ENCODE results near the gene PDSS1.
"Not testable (repeated sequence)": the region's sequence is repeated elsewhere in the genome, so short reads cannot be mapped to it uniquely, and the experiment has no call there.

The PDSS1 gene, protein sequence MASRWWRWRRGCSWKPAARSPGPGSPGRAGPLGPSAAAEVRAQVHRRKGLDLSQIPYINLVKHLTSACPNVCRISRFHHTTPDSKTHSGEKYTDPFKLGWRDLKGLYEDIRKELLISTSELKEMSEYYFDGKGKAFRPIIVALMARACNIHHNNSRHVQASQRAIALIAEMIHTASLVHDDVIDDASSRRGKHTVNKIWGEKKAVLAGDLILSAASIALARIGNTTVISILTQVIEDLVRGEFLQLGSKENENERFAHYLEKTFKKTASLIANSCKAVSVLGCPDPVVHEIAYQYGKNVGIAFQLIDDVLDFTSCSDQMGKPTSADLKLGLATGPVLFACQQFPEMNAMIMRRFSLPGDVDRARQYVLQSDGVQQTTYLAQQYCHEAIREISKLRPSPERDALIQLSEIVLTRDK

DNA sequence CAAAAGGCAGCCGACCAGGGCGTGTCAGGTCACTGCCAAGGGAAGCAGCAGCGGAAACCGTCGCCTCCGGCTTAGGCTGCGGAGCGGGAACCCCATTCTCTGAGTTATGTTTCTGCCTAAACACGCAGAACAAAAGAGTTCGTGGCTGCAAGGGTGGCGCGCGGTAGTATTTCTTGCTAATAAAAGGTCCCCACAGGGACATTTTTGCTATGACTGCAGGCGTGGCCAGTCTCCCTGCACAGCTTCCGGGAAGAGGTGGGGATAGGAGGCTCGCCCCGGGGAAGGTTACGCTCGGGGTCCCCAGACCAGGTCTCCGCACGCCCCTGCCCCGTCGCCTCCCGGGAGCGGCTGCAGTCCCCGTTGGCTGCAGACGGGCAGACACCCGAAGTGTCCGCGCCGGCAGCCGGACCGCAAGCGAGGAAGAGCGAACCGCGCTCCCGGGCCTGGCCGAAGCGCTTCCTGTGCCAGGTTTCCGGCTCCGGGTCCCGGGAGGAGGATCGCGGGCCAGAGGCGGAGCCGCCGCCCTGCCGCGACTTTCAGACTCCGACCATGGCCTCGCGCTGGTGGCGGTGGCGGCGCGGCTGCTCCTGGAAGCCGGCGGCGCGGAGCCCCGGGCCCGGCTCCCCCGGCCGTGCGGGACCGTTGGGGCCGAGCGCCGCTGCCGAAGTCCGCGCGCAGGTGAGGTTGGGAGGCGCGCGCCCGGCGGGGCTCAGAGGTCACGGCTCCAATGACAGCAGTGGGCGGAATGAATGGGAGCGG is at the start of gene PDSS1:
Gene PDSS1, plus strand, starts transcription at position 539 of the 759 bp plus-strand sequence. Its CDS starts 11 bp downstream, at position 550.
- DNase-seq (ENCODE audit: low read depth) = peak; percentile 69

DNA sequence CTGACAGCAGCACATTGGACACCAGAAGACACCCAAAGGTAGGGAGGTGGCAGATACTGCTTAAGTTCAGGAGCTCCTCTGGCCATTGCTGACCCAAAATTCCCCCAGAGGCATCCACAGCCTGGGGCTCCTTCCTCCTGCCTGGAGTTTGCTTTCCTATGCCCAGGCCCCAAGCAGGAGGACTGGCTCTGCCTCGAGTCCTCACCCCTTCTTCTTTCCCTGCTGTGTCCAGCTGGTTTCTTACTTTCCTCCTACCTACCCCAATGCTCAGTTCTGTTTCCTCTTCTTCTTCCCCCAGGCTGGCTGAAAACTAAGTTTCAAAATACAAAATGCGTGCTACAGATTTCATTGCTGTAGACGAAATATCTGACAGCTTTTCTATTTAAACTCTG is 49.3 kb upstream of the PDSS1 start:
- not testable (repeated sequence) for DNase-seq (ENCODE audit: low read depth)

DNA sequence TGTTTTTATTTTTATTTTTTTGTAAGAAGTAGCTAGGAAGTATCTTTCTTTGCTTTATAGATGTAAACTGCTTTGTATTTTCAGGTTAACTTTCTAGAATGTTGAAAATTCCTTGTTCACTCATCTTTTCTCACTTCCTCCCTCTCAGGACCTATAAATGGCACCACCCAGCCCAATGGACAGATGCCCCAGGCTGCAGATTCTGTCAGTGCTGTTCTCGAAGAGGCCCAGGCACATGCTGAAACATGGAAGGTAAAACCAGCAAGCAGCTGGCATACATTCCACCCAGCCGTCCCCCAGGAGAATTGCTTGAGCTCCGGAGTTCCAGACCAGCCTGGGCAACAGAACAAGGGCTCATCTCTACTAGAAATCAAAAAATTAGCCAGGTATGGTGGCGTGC is 47.1 kb upstream of the PDSS1 start:
- no peak for DNase-seq (ENCODE audit: low read depth)

DNA sequence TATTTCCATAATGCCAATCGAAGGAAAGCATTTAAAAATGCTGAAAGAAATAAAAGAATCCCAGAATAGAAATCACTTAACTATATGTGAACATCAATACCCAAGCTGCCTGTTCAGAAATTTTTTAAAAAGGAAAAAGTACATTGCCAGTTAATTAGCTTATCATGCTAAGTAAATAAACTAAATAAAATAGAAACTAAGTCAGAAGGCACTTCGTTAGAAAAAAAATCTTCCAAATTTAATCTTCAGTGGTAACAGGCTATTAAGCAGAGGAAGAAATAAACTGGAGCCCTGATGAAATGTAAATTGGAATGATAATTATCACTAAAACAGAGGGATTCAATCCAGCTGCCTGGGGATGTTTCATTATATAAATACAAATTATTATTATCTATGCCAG is 46.0 kb upstream of the PDSS1 start:
- not testable (repeated sequence) for DNase-seq (ENCODE audit: low read depth)

DNA sequence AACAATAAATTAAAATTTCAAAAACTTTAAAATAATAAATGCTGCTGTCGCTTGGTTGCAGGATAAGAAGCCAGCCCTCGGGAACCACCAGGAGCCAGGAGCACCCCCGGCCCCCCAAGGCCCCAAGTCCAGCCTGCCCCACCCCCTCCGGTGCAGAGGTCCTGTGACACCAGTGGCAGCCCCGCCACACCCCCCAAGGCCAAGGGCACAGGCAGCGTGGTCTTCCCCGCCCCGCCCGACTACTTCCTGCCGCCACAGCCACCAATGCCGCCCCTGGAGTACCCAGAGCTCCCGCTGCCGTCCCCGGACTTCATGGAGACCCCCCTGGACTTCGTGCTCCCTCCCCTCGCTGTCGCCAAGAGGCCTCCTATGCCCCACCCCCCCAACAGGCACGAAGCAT is 44.5 kb upstream of the PDSS1 start:
- DNase-seq (ENCODE audit: low read depth) = no peak

DNA sequence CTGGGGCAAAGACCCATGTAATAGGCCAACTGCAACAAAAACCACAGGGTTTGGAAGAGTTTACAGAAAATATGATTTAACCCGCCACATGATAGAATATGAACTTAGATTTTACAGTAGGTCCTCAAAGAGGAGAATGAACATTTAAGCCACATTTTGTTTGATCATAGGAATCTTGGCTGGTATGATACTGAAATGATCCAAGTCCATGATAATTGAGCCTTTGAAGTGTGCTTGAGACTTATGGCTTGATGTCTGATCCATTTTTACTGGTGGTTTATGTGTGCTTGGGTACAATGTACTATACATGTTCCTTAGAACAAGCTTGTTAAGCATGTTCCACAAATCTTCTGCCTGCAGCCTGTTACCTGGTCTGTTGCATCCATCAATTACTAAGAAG is 41.8 kb upstream of the PDSS1 start:
- DNase-seq (ENCODE audit: low read depth) = no peak

DNA sequence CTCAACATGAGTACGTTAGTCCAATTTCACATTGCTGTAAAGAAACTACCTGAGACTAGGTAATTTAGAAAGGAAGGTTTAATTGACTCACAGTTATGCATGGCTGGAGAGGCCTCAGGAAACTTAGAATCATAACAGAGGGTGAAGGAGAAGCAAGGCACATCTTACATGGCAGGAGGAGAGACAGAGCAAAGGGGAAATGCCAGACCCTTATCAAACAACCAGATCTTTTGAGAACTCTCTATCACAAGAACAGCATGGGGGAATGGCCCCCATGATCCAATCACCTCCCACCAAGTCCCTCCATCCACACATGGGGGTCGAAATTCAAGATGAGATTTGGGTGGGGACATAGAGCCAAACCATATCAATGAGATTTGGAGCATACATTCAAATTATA is 34.6 kb upstream of the PDSS1 start:
- no peak for DNase-seq (ENCODE audit: low read depth)

DNA sequence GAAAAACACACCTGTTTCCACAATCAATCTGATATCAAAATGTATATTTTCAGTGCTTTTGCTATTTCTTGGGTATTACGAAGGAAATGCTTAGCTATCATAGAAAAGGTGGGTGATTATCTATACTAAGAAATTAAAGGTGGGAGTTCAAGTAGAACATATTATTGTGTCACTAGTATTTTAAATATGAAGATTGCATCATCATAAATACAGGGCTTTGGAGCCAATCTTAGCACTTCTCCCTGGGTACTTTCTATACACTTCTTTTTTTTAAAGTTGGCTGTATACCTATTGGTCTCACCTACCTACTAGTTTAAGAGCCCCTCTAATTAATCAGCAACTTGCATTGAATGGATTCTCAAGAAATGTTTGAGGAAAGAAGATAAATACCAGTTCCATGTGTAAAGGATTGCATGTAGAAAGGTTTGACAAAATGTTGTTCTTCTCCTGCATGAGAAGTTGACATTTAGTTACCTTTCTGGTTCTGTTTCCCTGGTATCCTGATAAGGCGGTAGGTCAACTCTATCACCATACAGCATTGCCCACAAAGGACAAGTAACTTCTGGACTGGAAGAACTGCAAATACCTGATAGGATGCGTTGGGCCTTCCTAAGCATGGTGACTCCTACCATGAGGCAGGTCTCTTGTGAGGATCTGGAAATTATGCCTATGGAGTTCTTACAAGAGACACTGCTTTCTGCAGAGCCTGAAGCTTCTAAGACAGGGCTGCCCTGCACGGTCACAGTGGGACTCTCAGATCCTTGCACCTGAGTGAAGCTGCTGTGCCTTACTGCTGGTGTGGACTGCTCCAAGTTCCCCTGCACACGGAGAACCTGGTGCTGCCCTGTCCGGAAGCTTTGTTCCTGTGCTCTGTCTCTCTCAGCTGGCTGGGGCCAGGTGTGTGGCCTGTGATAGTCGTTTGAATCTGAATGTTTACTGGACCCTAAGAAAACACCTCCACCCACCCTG is 32.1 kb upstream of the PDSS1 start:
- no peak for DNase-seq (ENCODE audit: low read depth)

DNA sequence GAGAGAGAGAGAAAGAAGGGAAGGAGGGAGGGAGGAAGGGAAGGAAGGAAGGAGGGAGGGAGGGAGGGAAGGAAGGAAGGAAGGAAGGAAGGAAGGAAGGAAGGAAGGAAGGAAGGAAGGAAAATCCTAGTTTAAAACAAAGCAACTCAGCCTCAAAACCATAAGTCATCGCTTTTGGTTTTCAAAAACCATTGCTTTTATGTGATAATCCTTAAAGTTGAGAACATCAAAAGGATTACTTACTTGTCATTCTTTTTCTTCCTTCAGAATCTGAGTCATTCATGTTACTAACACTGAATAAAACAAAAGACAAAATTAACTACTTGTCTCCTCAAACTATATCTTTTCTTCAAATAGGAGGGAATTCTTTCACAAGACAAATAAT is 21.6 kb upstream of the PDSS1 start:
- no peak for DNase-seq (ENCODE audit: low read depth)

DNA sequence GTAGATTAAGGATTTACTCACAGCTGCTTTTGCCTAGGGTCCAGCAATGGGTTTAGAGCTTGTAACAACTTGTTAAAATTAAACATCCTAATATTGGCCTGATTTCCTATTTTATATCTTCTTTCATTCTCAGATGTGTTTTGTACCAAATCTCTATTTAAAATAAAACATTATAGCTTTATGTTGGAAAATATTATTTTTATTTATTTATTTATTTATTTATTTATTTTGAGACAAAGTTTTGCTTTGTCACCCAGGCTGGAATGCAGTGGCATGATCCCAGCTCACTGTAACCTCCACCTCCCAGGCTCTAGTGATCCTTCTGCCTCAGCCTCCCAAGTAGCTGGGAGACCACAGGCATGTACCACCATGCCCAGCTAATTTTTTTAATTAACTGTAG is 17.9 kb upstream of the PDSS1 start:
- DNase-seq (ENCODE audit: low read depth) = no peak

DNA sequence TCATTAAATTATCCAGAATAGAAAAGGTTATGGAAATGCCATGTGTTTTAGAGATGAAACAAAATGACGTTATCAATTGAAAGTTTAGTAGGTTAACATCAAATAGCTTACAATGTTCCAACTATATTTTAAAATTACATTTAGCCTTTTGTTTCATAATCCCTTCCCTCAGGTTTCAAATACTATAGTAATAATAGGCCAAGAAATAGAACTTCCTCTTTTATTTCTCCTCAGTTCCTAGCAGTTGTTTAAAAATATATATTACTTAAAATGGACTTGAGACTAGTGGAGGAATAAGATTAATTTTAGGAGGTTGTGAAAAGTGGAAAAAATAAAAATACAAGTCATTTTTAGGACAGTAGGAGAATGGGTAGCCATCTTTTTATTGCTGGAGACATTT is 16.4 kb upstream of the PDSS1 start:
- DNase-seq (ENCODE audit: low read depth) = no peak

DNA sequence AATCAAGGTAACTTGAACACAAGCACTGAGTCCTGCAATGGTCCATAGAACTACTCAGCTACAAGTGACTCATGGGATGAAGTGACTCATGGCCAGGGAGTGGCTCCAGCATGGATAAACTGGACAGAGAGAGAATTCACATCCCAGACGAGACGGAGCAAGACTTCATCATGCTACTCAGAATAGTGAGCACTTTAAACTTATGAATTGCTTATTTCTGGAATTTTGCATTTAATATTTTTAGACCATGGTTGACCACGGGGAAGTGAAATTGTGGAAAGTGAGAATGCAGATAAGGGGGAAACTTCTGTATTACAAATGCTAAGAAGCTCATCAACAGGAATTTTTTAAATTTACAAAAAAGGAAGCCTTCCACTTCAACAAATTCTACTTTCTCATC is 15.5 kb upstream of the PDSS1 start:
- not testable (repeated sequence) for DNase-seq (ENCODE audit: low read depth)

DNA sequence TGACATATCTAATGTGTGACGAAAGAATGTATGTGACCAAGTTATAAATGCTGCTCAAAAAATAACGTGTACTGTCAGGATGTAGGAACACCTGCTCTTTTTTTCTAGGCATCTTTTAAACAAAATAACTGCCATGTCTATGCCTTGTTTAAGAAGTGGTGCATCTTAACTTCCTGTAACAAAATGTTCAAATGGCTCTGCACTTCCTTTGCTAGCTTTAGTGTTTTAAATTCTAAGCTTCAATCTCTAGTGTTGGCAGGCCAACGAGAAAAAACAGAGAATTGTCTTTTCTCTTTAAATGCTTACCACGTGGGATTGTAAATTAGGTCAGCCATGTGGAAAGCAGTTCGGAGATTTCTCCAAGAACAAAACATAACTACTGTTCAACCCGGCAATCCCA is 14.6 kb upstream of the PDSS1 start:
- DNase-seq (ENCODE audit: low read depth) = no peak

DNA sequence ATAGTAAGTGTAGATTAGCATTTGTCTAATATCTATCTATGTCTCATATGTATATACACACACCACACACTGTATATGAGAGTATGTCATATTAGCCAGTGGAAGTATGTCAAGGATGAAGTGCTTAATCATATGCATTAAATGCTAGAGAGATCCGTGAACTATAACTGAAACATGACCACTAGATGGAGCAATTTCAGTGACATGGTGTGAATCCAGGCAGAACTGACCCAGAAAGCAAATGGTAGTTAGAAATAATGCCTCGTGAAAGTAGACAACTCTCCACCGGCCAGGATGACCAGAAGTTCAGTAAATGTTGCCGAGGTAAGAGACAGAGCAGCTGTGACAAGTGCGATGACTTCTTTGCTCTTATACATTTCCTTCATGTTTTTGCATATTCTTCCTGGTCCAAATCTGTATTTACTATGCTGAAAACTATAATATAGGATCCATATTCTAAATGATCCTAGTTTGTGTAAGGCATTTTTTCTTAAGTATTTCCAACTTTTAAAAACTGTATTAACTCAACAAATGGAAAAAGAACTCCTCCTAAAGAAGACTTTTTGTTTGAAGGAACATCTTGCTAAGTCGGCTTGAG is 12.7 kb upstream of the PDSS1 start:
- not testable (repeated sequence) for DNase-seq (ENCODE audit: low read depth)

DNA sequence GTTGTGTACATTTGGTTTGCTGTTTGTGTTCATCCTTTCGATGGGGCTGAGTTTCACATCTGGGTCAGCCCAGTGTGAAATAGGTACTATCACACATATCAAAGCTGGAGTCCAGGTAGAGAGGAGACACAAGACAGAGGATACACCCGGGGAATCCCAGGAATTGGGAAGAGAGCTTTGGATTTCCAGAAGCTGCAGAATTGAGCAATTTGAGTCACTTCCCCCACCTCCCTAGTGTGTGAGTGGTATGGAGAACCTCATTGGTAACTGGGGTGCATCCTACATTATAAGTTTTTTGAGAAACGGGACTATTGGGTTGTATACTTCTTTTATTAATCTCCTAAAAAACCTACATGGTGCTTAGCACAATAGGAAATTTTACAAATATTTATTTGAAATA is 12.1 kb upstream of the PDSS1 start:
- DNase-seq (ENCODE audit: low read depth) = no peak

DNA sequence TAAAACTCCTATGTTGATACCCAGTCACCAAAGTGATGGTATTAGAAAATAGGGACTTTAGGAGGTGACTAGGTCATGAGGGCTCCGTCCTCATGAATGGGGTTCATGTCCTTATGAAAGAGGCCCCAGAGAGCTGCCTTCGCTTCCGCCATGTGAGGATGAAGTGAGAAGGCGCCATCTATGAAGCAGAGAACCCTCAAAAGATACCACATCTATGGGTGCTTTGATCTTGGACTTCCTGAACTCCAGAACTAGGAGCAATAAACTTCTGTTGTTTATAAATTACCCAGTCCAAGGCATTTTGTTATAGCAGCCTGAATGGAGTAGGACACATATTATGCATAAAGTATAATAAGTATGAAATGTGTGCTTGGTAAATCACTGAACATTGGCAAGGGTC is 8.1 kb upstream of the PDSS1 start:
- no peak for DNase-seq (ENCODE audit: low read depth)

DNA sequence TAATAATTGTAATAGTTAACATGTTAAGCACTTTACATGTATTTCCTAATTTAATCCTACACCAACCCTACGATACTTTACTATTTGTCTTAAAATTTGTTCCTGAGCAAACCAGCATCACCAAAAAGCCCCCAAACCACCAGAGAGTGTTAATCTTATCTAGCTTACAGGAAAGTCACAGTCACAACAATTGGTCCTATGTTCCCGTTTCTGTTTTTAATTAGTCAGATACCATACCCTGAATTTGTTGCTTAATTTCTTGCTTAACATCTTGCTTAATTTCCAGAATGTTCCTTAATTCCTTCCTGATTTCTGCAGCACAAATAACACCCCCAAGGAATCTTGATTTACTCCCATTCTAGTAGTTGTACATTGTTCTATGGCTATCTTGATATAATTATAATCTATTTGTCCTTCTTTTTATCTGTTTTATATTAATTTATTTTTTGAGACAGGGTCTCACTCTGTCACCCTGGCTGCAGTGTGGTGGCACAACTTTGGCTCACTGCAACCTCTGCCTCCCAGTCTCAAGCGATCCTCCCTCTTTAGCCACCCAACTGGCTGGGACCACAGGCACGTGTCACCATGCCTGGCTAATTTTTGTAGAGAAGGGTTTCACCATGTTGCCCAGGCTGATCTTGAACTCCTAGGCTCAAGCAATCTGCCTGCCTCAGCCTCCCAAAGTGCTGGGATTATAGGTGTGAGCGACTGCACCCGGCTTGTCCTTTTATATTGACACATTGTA is 6.6 kb upstream of the PDSS1 start:
- DNase-seq (ENCODE audit: low read depth) = no peak

DNA sequence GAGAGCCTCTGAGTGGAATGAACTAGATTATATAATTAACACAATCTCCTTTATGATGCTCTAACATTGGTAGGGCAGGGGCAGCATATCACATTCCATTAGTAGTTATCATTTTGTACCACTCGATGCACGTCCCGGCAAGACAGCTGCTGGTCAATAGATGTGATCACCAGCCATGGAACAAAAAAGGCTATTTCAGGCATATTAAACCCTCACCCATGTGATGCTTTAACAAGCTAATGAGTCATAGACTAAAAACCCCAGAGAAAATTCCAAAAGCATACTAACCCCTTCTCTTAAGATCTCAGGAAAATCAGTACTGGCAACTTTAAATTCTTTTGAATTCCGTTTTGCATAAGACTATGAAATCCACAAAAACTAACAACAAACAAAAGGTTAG is 3.0 kb upstream of the PDSS1 start:
- DNase-seq (ENCODE audit: low read depth) = not testable (repeated sequence)

DNA sequence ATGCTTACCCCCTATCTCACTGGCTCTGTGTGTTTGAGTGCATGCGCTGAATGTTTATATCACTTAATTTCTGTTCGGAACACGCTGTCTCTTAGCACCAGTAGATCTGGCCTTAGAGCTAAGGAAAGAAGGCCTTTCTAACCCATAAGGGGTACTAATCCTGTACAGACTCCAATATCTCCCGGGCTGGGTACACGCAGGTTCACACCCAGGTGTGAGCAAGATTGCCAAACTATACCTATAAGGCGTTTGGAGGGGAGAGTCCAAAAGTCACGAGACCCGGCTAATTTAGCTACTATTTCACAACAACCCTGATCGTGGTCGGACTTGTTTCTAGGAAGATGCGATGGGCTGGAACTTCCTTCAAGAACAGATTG is 727 bp upstream of the PDSS1 start:
- DNase-seq (ENCODE audit: low read depth) = no peak

DNA sequence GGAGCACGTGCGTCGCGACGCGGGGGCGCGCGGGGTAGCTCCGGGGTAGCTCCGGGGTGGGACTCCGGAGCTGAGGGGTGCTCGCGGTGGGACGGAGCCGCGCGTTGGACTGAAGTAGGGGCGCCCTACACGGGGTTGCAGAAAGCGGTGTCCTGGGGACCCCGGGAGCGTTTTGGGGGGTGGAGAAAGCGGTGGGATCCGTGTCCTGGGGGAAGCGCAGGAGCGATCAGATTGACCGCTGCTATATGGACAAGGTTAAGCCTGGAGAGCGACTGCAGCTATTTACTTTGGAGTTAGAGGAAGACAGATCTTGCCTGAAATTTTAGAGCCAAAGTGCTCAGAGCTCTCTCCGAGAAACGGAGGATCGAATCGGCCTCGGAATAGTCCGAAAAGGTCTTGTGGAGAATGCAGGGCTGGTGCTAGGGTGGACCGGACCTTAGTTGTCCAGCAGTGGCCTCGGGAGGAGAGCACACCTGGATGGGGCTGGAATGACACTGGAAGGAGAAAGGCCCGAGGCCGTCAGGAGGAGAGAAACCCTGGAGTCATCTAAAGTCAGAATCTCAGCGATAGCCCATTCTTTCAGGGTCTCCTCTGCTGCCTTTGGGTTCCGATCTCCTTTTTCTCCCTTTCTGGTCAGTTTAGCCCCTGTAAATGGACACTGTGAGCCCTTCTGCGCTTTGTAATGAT is 564 bp downstream of the PDSS1 start:
- no peak for DNase-seq (ENCODE audit: low read depth)

DNA sequence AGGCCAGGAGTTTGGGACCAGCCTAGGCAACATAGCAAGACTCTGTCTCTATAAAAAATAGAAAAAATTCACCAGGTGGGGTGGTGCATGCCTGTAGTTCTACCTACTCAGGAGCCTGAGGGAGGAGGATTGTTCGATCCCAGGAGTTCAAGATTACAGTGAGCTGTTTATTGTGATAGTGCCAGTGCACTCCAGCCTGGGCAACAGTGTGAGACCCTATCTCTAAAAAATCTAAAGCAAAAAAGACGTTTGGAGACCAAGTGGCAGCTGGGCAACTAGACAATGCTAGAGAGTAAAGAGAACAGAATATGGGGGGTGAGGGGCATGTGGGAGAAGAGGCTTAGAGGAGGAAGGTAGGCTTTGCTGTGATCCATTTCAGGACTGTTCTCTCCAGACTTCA is 1.4 kb downstream of the PDSS1 start:
- DNase-seq (ENCODE audit: low read depth) = no peak

Measured in activated T-cell treated with anti-CD3 and anti-CD28 coated beads for 48 hours (primary cell).